Measurements from ENCODE around the gene ZNF319. TPM values are rescaled to one million over a fixed set of nuclear protein-coding genes. Genes with fewer than 3 reads are reported as not detected.

ZNF319 gene
- polyA plus RNA-seq (2011; rRNA removed) = 4.7 and 5.8 TPM in 2 replicates
- 5.4 and 6.6 TPM in 2 replicates for polyA minus RNA-seq (2011; rRNA and poly(A)+ RNA removed)

DNA sequence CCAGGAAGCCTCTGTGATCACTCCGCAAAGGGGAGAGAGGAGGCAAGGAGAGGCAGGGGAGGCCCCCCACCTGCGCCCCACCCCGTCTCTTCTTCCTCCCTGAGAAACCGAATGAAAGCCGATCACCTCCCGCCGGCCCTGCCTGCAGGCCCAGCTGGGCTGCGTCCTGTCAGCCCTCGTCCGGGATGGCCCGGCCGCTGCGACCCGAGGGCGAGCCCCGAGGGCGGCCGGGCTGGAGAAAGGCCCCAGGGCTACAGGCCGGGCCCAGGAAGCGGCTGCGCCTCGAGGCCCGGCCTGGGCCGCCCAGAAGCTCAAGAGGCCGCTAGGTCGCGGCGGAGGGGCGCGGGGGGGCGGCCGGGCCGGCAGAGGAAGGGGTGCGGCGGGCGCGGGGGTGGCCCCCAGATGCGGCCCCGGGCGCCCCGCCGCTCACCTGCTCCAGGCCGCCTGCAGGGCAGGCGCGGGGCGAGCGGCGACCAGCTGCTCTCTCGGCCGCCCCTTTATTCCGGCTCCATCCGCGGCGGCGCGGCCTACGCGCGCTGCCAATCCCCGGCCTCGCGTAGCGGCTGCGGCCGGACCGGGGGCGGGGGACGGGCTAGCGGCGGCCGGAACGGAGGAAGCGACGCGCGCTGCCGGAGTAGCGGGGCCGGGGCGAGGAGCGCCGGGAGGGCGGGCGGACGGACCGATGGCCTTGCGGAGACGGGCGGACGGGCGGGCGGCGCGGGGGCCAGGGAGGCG lies at the start of gene ZNF319:
ZNF319 (minus strand) TSS at position 702 of the 735 bp plus-strand sequence. CDS start 2,407 bp downstream, outside the sequence.
- H3K27me3 ChIP-seq (ENCODE audit: control insufficient read depth, insufficient read depth, low read length) = no peaks in the 10 kb centered on the region
- DNase-seq (ENCODE audit: low read depth, low spot score) = no peak
- ChIA-PET CTCF (interaction anchor here (0.6 to 8.1 kb wide), 12 partner anchors 9 to 424 kb away, joined by 3 to 47 read pairs (median 3); no protein-coding TSS in a partner anchor), POLR2A (interaction anchor here (1.3 kb wide), 1 partner anchor 116 kb away, joined by 3 read pairs; no protein-coding TSS in a partner anchor)
- peak within 1 kb of the TSS; percentile 47 for H3K27ac ChIP-seq (ENCODE audit: low read depth, low read length)
- no peaks in the 10 kb centered on the region for H3K9me3 ChIP-seq (ENCODE audit: control insufficient read depth, insufficient read depth, low read length)
- peak within 1 kb of the TSS; percentile 89 for H3K4me3 ChIP-seq (ENCODE audit: low read depth, low read length)
- TF ChIP-seq, protein P1, sequence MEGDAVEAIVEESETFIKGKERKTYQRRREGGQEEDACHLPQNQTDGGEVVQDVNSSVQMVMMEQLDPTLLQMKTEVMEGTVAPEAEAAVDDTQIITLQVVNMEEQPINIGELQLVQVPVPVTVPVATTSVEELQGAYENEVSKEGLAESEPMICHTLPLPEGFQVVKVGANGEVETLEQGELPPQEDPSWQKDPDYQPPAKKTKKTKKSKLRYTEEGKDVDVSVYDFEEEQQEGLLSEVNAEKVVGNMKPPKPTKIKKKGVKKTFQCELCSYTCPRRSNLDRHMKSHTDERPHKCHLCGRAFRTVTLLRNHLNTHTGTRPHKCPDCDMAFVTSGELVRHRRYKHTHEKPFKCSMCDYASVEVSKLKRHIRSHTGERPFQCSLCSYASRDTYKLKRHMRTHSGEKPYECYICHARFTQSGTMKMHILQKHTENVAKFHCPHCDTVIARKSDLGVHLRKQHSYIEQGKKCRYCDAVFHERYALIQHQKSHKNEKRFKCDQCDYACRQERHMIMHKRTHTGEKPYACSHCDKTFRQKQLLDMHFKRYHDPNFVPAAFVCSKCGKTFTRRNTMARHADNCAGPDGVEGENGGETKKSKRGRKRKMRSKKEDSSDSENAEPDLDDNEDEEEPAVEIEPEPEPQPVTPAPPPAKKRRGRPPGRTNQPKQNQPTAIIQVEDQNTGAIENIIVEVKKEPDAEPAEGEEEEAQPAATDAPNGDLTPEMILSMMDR (IDR thresholded peaks at IDR 0.05; ENCODE audit: low read depth, low read length) = no peak

DNA sequence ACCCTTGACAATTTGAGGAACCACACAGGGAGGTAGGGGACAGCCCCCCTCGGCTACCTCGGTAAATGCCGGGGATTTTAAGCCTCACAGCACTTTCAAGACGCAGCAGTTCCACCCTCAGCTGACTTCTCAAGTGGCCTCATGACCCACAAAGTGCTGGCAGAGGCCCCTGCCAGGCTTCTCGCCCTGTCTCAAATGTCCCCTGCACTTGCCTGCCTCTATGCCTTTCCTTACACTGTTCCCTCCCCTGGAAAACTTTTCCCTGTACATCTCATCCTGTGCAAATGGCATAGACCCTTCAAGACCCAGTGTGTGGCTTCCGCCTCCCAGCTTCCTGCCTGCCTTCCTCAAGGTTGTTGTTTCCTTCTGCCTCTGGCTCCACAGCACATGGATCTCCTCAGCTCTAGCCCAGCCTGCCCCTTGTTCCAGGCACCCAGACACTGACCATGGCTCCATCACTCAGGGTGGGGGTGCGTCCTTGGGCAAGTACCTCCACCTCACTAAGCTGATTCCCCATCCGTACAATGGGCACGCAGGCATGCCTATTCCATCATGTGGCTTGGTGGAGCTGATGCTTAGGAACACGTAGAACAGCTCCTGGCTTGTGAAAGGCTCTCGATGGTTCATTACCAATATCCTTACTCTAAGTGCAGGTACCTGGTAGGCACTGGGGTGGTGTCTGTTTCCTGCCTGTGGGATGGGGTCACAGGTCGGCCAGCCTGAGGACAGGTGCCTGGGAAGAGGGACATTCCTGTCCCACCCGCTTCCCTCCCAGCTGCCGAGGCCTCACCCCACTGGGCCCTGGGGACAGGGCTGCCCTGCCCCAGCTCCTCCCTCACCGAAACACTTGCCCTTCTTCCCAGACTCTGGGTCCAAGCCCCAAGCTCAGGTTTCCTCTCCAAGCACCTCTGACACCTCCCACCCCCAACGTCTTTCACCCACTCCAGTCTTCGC lies 49.0 kb upstream of the ZNF319 start:
- Histone ChIP-seq H3K4me3 (ENCODE audit: low read depth, low read length) (no peak overlapping the region), H3K27ac (ENCODE audit: low read depth, low read length) (no peak overlapping the region), H3K27me3 (ENCODE audit: control insufficient read depth, insufficient read depth, low read length) (no peaks in the 10 kb centered on the region), H3K9me3 (ENCODE audit: control insufficient read depth, insufficient read depth, low read length) (no peaks in the 10 kb centered on the region; the same call in 1 of the 2 replicates)
- ChIA-PET CTCF (interaction anchor here (0.6 kb wide), 1 partner anchor 400 kb away, joined by 3 read pairs; no protein-coding TSS in a partner anchor), POLR2A (no interaction called here)
- DNase-seq (ENCODE audit: low read depth, low spot score) = no peak
- TF ChIP-seq, protein P1 (IDR thresholded peaks at IDR 0.05; ENCODE audit: low read depth, low read length) = no peak

DNA sequence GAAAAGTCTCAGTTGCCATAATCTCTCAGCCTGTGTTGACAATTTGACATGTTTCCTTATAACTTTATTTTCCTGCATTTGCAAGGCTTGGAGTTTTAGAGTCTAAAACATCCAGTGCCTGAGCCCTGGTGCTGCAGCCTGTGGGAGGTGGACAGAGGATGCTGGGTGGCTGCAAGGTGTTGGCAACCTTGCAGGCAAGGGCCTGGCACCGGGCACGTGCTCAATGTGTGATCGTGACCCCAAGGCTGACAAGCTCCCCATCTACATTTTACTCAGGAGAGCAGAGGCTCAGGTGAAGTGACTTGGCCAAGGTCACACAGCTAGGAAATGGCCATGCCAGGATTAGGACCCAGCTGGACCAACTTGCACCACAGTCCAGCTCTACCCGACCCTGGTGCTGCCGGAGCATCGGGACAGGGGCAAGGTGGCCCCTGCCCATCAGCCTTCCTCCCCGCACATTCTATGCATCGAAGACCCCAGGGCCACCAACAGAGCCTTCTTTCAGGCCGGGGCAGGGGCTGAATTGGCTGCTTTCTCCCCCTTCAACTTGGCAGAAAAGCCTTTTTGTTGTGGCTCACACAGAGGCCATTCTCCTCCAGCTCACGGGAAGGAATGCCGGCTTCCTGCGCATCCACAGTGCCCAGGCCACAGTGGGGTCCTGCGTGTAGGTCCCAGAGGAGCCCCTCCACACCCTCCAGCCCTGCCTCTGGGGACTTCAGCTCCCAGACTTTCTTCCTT lies 48.2 kb upstream of the ZNF319 start:
- no peak for DNase-seq (ENCODE audit: low read depth, low spot score)
- CTCF ChIA-PET = no interaction called here
- Histone ChIP-seq H3K4me3 (ENCODE audit: low read depth, low read length) (no peak overlapping the region), H3K27me3 (ENCODE audit: control insufficient read depth, insufficient read depth, low read length) (no peaks in the 10 kb centered on the region), H3K27ac (ENCODE audit: low read depth, low read length) (no peak overlapping the region), H3K9me3 (ENCODE audit: control insufficient read depth, insufficient read depth, low read length) (no peaks in the 10 kb centered on the region; the same call in 1 of the 2 replicates)
- POLR2A ChIA-PET = no interaction called here
- TF ChIP-seq, protein P1 (IDR thresholded peaks at IDR 0.05; ENCODE audit: low read depth, low read length) = no peak

DNA sequence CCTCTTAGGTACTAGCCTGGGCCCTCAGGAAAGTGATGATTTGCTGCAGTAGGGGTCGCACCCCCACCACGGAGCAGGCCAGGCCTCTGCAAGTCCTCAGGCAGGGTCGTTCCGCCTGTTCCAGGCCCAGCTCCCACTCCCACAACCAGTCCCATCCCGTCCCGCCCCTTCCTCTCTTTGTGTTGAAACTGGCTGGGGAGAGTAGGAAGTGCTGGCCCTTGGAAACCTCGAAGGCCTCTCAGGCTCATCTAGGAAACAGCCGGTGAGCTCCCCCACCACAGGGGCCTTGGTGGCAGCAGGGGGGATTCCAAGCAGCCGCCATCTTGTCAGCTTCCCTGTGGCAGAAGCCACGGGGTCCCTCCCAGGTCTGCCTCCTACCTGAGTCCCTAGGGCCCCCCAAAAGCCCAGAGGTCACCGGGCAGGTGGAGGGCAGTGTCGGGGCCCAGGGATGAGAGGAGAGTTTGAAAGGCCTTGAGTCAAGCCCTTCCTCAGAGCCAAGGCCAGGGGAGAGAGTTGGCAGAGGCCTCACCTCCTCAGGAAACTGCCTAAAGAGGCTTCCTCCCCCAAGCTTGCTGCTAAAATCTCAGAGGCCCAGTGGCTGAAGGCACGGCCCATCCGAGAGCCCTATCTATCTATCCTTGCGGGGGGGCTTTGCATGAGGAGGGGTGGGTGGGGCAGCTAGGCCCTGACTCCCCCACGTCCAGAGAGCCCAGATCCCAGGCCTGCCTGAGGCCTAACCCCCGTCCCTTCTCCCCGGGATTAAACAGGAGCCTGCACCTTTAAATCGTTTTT lies 47.3 kb upstream of the ZNF319 start:
- Histone ChIP-seq H3K27me3 (ENCODE audit: control insufficient read depth, insufficient read depth, low read length) (no peaks in the 10 kb centered on the region), H3K9me3 (ENCODE audit: control insufficient read depth, insufficient read depth, low read length) (no peaks in the 10 kb centered on the region), H3K27ac (ENCODE audit: low read depth, low read length) (no peak overlapping the region), H3K4me3 (ENCODE audit: low read depth, low read length) (no peak overlapping the region)
- POLR2A ChIA-PET = no interaction called here
- CTCF ChIA-PET = interaction anchor here (0.7 kb wide), 1 partner anchor 186 kb away, joined by 5 read pairs; no protein-coding TSS in a partner anchor
- DNase-seq (ENCODE audit: low read depth, low spot score) = no peak
- TF ChIP-seq, protein P1 (IDR thresholded peaks at IDR 0.05; ENCODE audit: low read depth, low read length) = no peak
